AG09309 (cell line): ENCODE measurements around the gene DUSP14.
A peak's percentile ranks its signal among the peaks of the same experiment; 100 is the strongest.

Source experiments
- DNase-seq: peaks from one replicate; pipeline ENCODE4 v3.0.0-alpha.2; 2010; ENCODE audit warnings: low read depth
- H3K4me3 ChIP-seq: 2 replicates; pipeline ENCODE4 v1.5.1; 2011; ENCODE audit warnings: mild to moderate bottlenecking, low read depth, low read length, moderate library complexity; ENCODE audit not compliant: control insufficient read depth
- CTCF ChIP-seq: IDR thresholded peaks from 2 replicates; pipeline ENCODE4 v1.5.1; 2011; ENCODE audit warnings: mild to moderate bottlenecking, low read depth, low read length, inconsistent platforms; ENCODE audit not compliant: insufficient read depth, control insufficient read depth; ENCODE audit errors: missing control alignments

Gene DUSP14

GRCh38 chr17:37475731-37476420 is 13.8 kb upstream of the DUSP14 start:
- no peak overlapping the region for H3K4me3 ChIP-seq
- DNase-seq: no peak
- TF ChIP-seq CTCF: no peak

GRCh38 chr17:37476431-37477120 is 13.1 kb upstream of the DUSP14 start:
- TF ChIP-seq CTCF: no peak
- no peak for DNase-seq
- no peak overlapping the region for H3K4me3 ChIP-seq

GRCh38 chr17:37478187-37478586 is 11.5 kb upstream of the DUSP14 start:
- peak; percentile 77 for DNase-seq
- TF ChIP-seq CTCF: no peak
- H3K4me3 ChIP-seq: no peak overlapping the region

GRCh38 chr17:37479025-37479424 is 10.7 kb upstream of the DUSP14 start:
- H3K4me3 ChIP-seq: no peak overlapping the region
- no peak for DNase-seq
- no peak for TF ChIP-seq CTCF

- DNase-seq: no peak
- no peak for TF ChIP-seq CTCF
- no peak overlapping the region for H3K4me3 ChIP-seq
These were observed 9.3 kb upstream of the DUSP14 start for GRCh38 chr17:37480427-37480826.

- no peak for TF ChIP-seq CTCF
- no peak for DNase-seq
- no peak overlapping the region for H3K4me3 ChIP-seq
These were observed 8.6 kb upstream of the DUSP14 start for GRCh38 chr17:37481001-37481665.
